ENCODE data around the gene MTHFSD. TPM values are rescaled to one million over a fixed set of nuclear protein-coding genes. Genes with fewer than 3 reads are reported as not detected.
A peak's percentile ranks its signal among the peaks of the same experiment; 100 is the strongest.

The MTHFSD gene
- total RNA-seq, 4 donors from 2014 or later: 22.7 to 40.8 (median 25.4) TPM

DNA sequence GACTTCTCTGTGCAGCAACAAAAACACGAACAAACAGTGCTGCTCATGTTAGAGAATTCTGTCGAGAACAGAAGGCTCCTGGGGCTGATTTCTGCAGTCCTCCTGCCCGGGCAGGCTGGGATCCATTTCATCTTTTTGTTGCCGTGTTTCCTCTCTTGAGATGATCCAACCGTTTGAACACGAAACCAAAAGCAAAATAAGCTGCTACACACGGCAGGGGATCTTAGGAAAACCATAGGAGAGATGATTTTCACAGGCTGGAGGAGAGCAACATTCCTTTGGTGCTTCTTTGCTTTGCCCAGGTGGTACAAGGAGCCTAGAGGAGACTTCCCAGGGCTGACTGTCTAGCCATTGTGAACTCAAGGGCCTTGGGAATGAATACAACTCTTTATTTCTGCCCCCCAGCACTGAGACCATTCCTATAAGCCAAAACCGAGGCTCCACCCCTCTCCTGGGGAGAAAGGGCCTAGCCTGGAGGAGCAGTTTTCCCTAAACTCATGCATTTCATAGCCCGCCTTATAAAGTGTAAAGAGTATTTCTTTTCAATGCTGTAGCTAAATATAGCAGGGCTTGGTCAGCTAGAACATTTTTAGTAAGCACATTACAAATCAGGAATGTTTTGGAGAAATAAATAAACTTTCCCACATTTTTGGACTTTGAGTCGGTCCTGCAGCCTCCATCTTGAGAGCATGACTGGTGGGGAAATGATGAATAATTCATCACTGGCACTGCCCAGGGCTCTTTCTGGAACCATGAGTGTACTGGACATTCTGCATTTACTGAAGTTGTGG lies 31.0 kb upstream of the MTHFSD start:
- H3K27me3 ChIP-seq: peaks cover 0 to 11% of the 10 kb centered on the region in 2 donors
- no peak for DNase-seq (ENCODE audit: low spot score in 2 of 2)
- H3K36me3 ChIP-seq: no peaks in the 10 kb centered on the region
- H3K4me1 ChIP-seq: peaks cover 0 to 31% (median 0%) of the 10 kb centered on the region in 4 donors
- H3K4me3 ChIP-seq: no peak overlapping the region
- peak overlapping the region; percentile 32 to 81 (median 62) for H3K27ac ChIP-seq
- H3K9me3 ChIP-seq: no peaks in the 10 kb centered on the region
- 44 to 54% methylated on average over 10 of the region's 10 CpGs for WGBS, 2 donors
- TF ChIP-seq EP300 (IDR thresholded peaks at IDR 0.05) (no peak), POLR2A (IDR thresholded peaks at IDR 0.05) (no peak)
- TF ChIP-seq, protein P1, sequence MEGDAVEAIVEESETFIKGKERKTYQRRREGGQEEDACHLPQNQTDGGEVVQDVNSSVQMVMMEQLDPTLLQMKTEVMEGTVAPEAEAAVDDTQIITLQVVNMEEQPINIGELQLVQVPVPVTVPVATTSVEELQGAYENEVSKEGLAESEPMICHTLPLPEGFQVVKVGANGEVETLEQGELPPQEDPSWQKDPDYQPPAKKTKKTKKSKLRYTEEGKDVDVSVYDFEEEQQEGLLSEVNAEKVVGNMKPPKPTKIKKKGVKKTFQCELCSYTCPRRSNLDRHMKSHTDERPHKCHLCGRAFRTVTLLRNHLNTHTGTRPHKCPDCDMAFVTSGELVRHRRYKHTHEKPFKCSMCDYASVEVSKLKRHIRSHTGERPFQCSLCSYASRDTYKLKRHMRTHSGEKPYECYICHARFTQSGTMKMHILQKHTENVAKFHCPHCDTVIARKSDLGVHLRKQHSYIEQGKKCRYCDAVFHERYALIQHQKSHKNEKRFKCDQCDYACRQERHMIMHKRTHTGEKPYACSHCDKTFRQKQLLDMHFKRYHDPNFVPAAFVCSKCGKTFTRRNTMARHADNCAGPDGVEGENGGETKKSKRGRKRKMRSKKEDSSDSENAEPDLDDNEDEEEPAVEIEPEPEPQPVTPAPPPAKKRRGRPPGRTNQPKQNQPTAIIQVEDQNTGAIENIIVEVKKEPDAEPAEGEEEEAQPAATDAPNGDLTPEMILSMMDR (IDR thresholded peaks at IDR 0.05): no peak

DNA sequence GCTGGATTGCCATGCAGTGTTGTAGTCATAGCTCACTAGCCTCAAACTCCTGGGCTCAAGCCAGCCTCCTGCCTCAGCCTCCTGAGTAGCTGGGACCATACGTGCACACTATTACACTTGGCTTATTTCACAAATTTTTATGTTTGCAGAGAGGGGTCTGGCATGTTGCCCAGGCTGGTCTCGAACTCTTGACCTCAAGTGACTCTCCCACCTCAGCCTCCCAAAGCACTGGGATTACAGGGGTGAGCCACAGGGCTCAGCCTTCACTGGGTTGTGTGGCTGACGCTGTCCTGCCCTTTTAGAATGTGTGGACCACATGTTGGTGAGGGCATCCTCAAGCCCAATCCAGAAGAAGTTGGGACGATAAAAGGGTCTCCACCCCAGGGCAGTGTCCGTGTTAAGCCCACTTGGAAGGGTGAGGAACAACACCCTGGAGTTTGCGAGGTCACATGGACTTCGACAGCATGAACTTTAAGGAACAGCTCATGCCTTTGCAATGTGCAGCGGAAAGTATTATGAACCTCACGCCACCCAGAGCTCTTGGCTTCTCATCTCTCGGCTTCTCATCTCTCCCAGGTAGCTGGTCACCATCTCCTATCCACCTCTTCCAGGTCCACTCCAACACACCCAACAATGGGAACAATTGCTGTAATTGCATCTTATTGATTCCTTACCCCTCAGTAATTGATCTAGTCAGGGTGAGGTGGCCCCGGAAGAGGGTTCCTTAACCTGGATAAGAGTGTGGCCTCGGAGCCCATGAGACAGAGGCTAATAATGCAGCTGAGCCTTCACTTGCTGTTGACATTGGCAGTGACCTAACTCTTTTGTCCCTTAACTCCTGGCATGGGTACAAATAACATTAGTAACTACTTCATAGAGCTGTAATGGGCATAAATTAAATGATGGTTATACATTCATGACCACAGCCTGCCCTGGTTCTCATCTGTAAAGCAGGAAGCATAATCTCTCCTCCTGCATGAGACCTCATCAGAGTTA lies 30.0 kb upstream of the MTHFSD start:
- no peak for TF ChIP-seq POLR2A (IDR thresholded peaks at IDR 0.05)
- no peak for TF ChIP-seq EP300 (IDR thresholded peaks at IDR 0.05)
- TF ChIP-seq, protein P1 (IDR thresholded peaks at IDR 0.05): no peak
- Histone ChIP-seq H3K36me3 (no peaks in the 10 kb centered on the region), H3K4me3 (no peak overlapping the region), H3K27ac (peak overlapping the region in 3 of 4 donors; percentile 32 to 81 (median 77)), H3K27me3 (peaks cover 0 to 13% of the 10 kb centered on the region in 2 donors), H3K9me3 (no peaks in the 10 kb centered on the region), H3K4me1 (peaks cover 0 to 31% (median 0%) of the 10 kb centered on the region in 4 donors)
- no peak for DNase-seq (ENCODE audit: low spot score in 2 of 2)
- WGBS, 2 donors: 63 to 64% methylated on average over 12 of the region's 12 CpGs

DNA sequence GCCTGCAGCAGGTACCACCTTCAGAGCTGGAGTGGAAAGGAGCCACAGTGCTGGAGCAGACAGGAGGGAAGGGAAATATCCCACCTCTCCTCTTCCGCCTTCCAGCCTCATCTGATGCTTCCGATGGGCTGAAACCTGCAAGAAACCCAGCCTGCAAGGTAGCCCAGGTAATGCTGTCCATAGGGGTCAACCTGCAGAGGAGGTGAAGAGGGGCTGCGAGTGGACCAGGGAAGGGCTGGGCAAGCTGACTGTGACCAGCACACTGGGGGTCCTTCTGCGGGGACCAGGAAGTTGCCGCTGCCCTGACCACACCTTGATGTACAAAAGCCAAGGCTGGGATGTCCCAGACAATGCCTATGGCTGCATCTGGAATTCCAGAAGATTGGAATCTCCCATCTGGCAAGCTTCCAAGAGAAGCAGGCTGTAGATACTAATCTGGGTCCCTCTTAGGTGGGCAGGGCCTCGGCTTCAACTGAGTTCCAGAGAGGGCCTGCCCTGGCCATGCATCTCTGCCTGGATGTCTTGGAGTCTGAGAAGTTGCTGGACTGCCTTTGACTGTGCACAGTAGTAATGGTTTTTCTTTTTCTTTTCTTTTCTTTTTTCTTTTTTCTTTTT lies 29.1 kb upstream of the MTHFSD start:
- Histone ChIP-seq H3K27me3 (peaks cover 0 to 21% of the 10 kb centered on the region in 2 donors), H3K4me3 (no peak overlapping the region), H3K4me1 (peaks cover 0 to 38% (median 0%) of the 10 kb centered on the region in 4 donors), H3K36me3 (no peaks in the 10 kb centered on the region), H3K27ac (no peak overlapping the region), H3K9me3 (no peaks in the 10 kb centered on the region)
- no peak for TF ChIP-seq EP300 (IDR thresholded peaks at IDR 0.05)
- DNase-seq (ENCODE audit: low spot score in 2 of 2): no peak
- WGBS, 2 donors: 78 to 87% methylated on average over 5 to 6 of the region's 6 CpGs

DNA sequence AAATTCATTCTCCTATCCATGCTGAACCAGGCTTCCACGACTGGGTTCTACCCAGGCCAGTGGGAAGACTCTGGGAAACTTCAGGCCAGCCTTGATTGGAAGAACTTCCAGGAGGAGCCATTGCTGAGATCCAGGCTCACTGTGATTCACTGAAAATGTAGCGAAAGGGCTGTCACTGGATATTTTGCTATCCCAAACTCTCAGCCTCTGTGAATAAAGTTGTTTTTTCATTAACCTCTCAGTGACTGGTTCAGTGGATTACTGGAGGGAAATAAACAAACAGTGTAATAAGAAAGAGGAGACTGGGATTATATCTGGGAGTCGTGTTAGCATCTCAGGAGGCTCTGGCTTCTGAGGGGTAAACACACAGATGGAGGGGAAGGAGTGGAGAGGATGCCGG lies 26.4 kb upstream of the MTHFSD start:
- no peak overlapping the region for H3K4me3 ChIP-seq

More for the DNA sequence above, 26.4 kb upstream of the MTHFSD start:
- Histone ChIP-seq H3K4me1 (peaks cover 0 to 60% (median 4%) of the 10 kb centered on the region in 4 donors), H3K27me3 (peaks cover 0 to 46% of the 10 kb centered on the region in 2 donors), H3K36me3 (no peaks in the 10 kb centered on the region), H3K27ac (peak overlapping the region in 2 of 4 donors; percentile 86 to 92), H3K9me3 (no peaks in the 10 kb centered on the region)
- TF ChIP-seq EP300 (IDR thresholded peaks at IDR 0.05) (no peak), POLR2A (IDR thresholded peaks at IDR 0.05) (no peak)
- TF ChIP-seq, protein P1 (IDR thresholded peaks at IDR 0.05): no peak
- no peak for DNase-seq (ENCODE audit: low spot score in 2 of 2)
- 43 to 59% methylated on average over 4 of the region's 4 CpGs for whole genome bisulfite sequencing, 2 donors

Measured in tibial nerve (tissue), 4 donors.